ENCODE measurements around the gene MT1H.

- TF ChIP-seq CTCF (IDR thresholded peaks at IDR 0.05) (no peak), POLR2AphosphoS5 (IDR thresholded peaks at IDR 0.05) (no peak), EP300 (IDR thresholded peaks at IDR 0.05) (no peak), POLR2A (IDR thresholded peaks at IDR 0.05) (no peak)
Measured at GRCh38 chr16:56700631-56701030, 31.0 kb downstream of the MT1H start.
